Measurements from ENCODE around the gene CCDC33.

Gene CCDC33

GRCh38 chr15:74347757-74348250, 111.7 kb downstream of the CCDC33 start:
- TF ChIP-seq, protein P1, sequence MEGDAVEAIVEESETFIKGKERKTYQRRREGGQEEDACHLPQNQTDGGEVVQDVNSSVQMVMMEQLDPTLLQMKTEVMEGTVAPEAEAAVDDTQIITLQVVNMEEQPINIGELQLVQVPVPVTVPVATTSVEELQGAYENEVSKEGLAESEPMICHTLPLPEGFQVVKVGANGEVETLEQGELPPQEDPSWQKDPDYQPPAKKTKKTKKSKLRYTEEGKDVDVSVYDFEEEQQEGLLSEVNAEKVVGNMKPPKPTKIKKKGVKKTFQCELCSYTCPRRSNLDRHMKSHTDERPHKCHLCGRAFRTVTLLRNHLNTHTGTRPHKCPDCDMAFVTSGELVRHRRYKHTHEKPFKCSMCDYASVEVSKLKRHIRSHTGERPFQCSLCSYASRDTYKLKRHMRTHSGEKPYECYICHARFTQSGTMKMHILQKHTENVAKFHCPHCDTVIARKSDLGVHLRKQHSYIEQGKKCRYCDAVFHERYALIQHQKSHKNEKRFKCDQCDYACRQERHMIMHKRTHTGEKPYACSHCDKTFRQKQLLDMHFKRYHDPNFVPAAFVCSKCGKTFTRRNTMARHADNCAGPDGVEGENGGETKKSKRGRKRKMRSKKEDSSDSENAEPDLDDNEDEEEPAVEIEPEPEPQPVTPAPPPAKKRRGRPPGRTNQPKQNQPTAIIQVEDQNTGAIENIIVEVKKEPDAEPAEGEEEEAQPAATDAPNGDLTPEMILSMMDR (IDR thresholded peaks at IDR 0.05) = no peak

- TF ChIP-seq, protein P1 (IDR thresholded peaks at IDR 0.05) = no peak
Observed at GRCh38 chr15:74349241-74349778, 113.2 kb downstream of the CCDC33 start.

GRCh38 chr15:74350295-74351275, 114.5 kb downstream of the CCDC33 start:
- TF ChIP-seq, protein P1 (IDR thresholded peaks at IDR 0.05) = no peak

DNA sequence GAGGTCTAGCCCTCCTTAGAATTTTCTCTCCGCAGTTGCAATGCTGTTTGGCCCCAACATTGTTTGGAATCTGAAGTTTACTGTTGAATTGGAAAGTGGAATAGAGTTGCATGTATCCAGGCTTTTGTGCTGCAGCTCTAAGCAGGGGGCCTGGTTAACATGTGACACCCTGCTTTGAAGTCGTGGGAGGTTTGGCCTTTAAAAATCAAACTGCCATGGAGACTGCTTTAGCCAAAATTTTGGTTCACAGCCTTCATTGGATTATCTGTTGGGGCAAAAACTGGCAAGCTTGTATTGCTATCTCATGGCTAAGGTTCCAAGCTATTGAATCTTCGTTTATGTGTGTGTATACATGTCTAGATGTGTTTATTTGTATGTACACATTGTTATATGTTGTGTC, 115.5 kb downstream of the CCDC33 start:
- TF ChIP-seq, protein P1 (IDR thresholded peaks at IDR 0.05) = no peak

DNA sequence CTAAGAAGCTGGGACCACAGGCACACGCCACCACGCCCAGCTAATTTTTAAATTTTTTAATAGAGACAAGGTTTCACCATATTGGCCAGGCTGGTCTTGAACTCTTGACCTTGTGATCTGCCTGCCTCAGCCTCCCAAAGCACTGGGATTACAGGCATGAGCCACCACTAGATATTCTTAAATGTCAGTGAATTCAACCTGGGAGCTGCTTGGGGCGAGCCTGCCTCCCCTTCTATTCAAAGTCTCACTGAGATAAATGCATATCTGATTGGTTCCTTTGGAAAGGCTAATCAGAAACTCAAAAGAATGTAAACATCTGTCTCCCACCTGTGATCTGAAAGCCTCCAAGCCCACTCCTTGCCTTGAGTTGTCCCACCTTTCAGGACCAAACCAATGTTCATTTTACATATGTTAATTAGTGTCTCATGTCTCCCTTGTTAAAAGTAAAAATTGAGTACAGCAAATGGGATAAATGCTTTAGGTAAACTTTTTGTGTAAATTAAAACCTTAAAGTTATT, 116.3 kb downstream of the CCDC33 start:
- TF ChIP-seq, protein P1 (IDR thresholded peaks at IDR 0.05) = no peak

- TF ChIP-seq, protein P1 (IDR thresholded peaks at IDR 0.05) = no peak
Observed at GRCh38 chr15:74362482-74362881, 126.4 kb downstream of the CCDC33 start.

GRCh38 chr15:74364936-74365597, 128.9 kb downstream of the CCDC33 start:
- TF ChIP-seq, protein P1 (IDR thresholded peaks at IDR 0.05) = no peak

All from LNCAP (cell line).